SU-DHL-6 (cell line): Measurements from ENCODE around the gene SLC16A6.

ENCODE experiments used
- CTCF ChIP-seq: fragments of 200-600 bp; sonication (generic); IDR thresholded peaks from one replicate; pipeline ENCODE4 v1.5.1; 2017; ENCODE audit warnings: antibody characterized with exemption, mild to moderate bottlenecking, low read length, moderate library complexity; ENCODE audit not compliant: insufficient read depth, poor library complexity, severe bottlenecking
- EZH2phosphoT487 ChIP-seq: fragments of 200-600 bp; sonication (generic), shearing (Covaris generic); conservative IDR thresholded peaks from 2 replicates; pipeline ENCODE4 v1.6.1; 2018; ENCODE audit warnings: mild to moderate bottlenecking, antibody characterized with exemption, low read length, moderate library complexity, mixed read lengths

GRCh38 chr17:68317458-68317857 lies 26.5 kb upstream of the SLC16A6 start:
- no peak for TF ChIP-seq CTCF
- TF ChIP-seq EZH2phosphoT487: no peak
